Endothelial cell of umbilical vein (primary cell): ENCODE measurements around the gene DAZ4. TPM values are rescaled to one million over a fixed set of nuclear protein-coding genes. Genes with fewer than 3 reads are reported as not detected.
"Not testable (repeated sequence)": the region's sequence is repeated elsewhere in the genome, so short reads cannot be mapped to it uniquely, and the experiment has no call there.

Experiments
- BruUV-seq: library from RNA; stranded (reverse); fragments of 400-500 nt; replicated peaks from 2 replicates; lab custom pipeline; 2021; lab: Mats Ljungman, UMichigan
- CTCF ChIA-PET: fragments of 300-600, 350-600 bp; sonication (Branson Sonifier 250); formaldehyde crosslinking; loops from one replicate; lab custom pipeline; 2021; ENCODE audit warnings: antibody characterized with exemption, inconsistent platforms; lab: Charles Lee
- POLR2A ChIA-PET: fragments of 300-600, 350-600 bp; sonication (Branson Sonifier 250); formaldehyde crosslinking; loops from one replicate; lab custom pipeline; 2021; ENCODE audit warnings: antibody characterized with exemption, inconsistent platforms; lab: Charles Lee
- DNase-seq: peaks from one replicate; pipeline ENCODE4 v3.0.0-alpha.2; 2011; ENCODE audit warnings: low read depth, low spot score
- FAIRE-seq: peaks from 2 replicates; lab custom pipeline; 2011; peaks lifted over from hg19 to GRCh38; lab: Jason Lieb, UNC
- H2AFZ ChIP-seq: 2 replicates; pipeline ENCODE4 v1.6.0; 2012; ENCODE audit warnings: low read depth, low read length, control low read depth, inconsistent platforms
- H3K27ac ChIP-seq: 2 replicates; pipeline ENCODE4 v1.5.1; 2011; ENCODE audit warnings: low read depth, mild to moderate bottlenecking, control low read depth, low read length, moderate library complexity; ENCODE audit not compliant: insufficient read depth
- H3K27me3 ChIP-seq, 2 experiments: 2 replicates each; pipeline versions ENCODE4 v1.6.0 to v1.6.1; 2011; ENCODE audit warnings: low read length in 2 of 2, mixed read lengths in 1 of 2; ENCODE audit not compliant: control insufficient read depth in 2 of 2, insufficient read depth in 2 of 2
- H3K36me3 ChIP-seq, 2 experiments: 2 replicates in 1 of 2; 3 replicates in 1 of 2; pipeline ENCODE4 v1.5.1; 2011; ENCODE audit warnings: low read length in 2 of 2, mild to moderate bottlenecking in 1 of 2, moderate library complexity in 1 of 2; ENCODE audit not compliant: control insufficient read depth in 2 of 2, insufficient read depth in 2 of 2; ENCODE audit errors: extremely low read depth in 1 of 2
- H3K4me1 ChIP-seq: 3 replicates; pipeline ENCODE4 v1.5.1; 2011; ENCODE audit warnings: mild to moderate bottlenecking, low read length; ENCODE audit not compliant: control insufficient read depth, insufficient read depth; ENCODE audit errors: extremely low read depth
- H3K4me2 ChIP-seq: 2 replicates; pipeline ENCODE4 v1.6.1; 2011; ENCODE audit warnings: low read length, control low read depth, mixed read lengths; ENCODE audit not compliant: insufficient read depth
- H3K4me3 ChIP-seq, 3 experiments: fragments of 200-600 bp in 1 of 3; sonication (generic), shearing (Covaris generic) in 1 of 3; replicated peaks in 1 of 3; 2 replicates each; pipeline ENCODE4 v1.5.1; 2011 to 2016; ENCODE audit warnings: control low read depth in 3 of 3, low read length in 3 of 3, mild to moderate bottlenecking in 2 of 3, inconsistent platforms in 1 of 3, low read depth in 1 of 3, moderate library complexity in 1 of 3; ENCODE audit not compliant: insufficient read depth in 1 of 3
- H3K79me2 ChIP-seq: 2 replicates; pipeline ENCODE4 v1.6.0; 2012; ENCODE audit warnings: low read length, inconsistent platforms; ENCODE audit not compliant: control insufficient read depth, insufficient read depth
- H3K9ac ChIP-seq: replicated peaks from 2 replicates; pipeline ENCODE3; 2011; ENCODE audit warnings: low read length, control low read depth; ENCODE audit not compliant: insufficient read depth; ENCODE audit errors: extremely low read depth
- H3K9me1 ChIP-seq: replicated peaks from 3 replicates; pipeline ENCODE4 v1.6.0; 2011; ENCODE audit warnings: mild to moderate bottlenecking, low read length; ENCODE audit not compliant: control insufficient read depth, insufficient read depth; ENCODE audit errors: extremely low read depth
- H3K9me3 ChIP-seq: replicated peaks from 2 replicates; pipeline ENCODE4 v1.5.1; 2012; ENCODE audit warnings: low read length, inconsistent platforms; ENCODE audit not compliant: control insufficient read depth, insufficient read depth
- H4K20me1 ChIP-seq: replicated peaks from 2 replicates; pipeline ENCODE3; 2011; ENCODE audit warnings: mild to moderate bottlenecking, low read length; ENCODE audit not compliant: control insufficient read depth, insufficient read depth; ENCODE audit errors: extremely low read depth
- dilution Hi-C: fragments of 300-500 bp; cut with MboI; formaldehyde crosslinking; loops from one replicate; pipeline ENCODE4 v1.15.0; 2019; ENCODE audit warnings: low sequenced_read_pairs; ENCODE audit not compliant: extremely low pct_ligation_motif_present
- intact Hi-C: fragments of 100-400 bp; cut with micrococcal nuclease; formaldehyde crosslinking; loops from one replicate; pipeline ENCODE4 v1.10.0; 2022
- polyA plus RNA-seq, 4 experiments: library from polyadenylated mRNA; depleted of rRNA in 3 of 4; stranded (reverse) in 3 of 4; unstranded in 1 of 4; fragments of >200 nt; gene quantifications; 2 replicates each; pipeline versions ENCODE4 v1.2.1 to v1.2.3, GENCODE V29; 2011 to 2012; ENCODE audit warnings: missing spikeins in 1 of 4
- total RNA-seq: library from RNA; stranded (reverse); gene quantifications from 2 replicates; pipeline ENCODE4 v1.2.3, GENCODE V29; 2021

The DAZ4 gene
- total and polyA plus RNA-seq, 2 donors (not counting 3 experiments of a cell fraction or from before 2014, with no cell fraction given), result not detected

- H3K4me3 ChIP-seq, H3K4me2 ChIP-seq, H3K79me2 ChIP-seq, CTCF ChIA-PET, intact Hi-C loops, H3K27ac ChIP-seq, dilution Hi-C loops, H3K9me1 ChIP-seq, POLR2A ChIA-PET, H3K4me1 ChIP-seq, H3K9ac ChIP-seq, H3K36me3 ChIP-seq, H2AFZ ChIP-seq, H4K20me1 ChIP-seq, BruUV-seq, DNase-seq, H3K27me3 ChIP-seq, FAIRE-seq, H3K9me3 ChIP-seq: not testable (repeated sequence)
These were observed 9.4 kb upstream of the DAZ4 start for GRCh38 chrY:24824184-24824879.

DNA sequence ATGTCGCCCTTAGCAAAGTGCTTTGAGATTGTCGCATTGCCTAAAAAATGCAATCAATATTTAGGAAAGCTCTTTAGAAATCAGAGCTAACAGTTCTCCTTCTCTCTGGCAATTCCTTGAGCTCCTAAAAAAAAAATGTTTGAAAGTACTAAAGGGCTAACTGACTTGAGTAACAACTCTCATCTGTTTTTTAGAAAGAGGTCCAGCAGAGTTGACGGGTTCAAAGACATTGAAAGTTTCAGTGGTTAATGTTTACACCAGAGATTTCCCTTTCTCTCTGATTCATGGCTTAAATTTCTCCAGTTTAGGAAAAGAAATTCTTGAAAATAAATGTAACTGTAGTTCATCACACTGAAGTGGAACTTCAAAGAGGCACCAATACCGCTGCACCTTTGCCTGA is 8.7 kb upstream of the DAZ4 start:
- BruUV-seq, H3K9me1 ChIP-seq, CTCF ChIA-PET, H3K27ac ChIP-seq, dilution Hi-C loops, POLR2A ChIA-PET, intact Hi-C loops, DNase-seq, H2AFZ ChIP-seq, H3K36me3 ChIP-seq, H3K4me2 ChIP-seq, H3K4me3 ChIP-seq, H3K79me2 ChIP-seq, H3K9me3 ChIP-seq, H4K20me1 ChIP-seq, H3K9ac ChIP-seq, H3K4me1 ChIP-seq, H3K27me3 ChIP-seq, FAIRE-seq: not testable (repeated sequence)

Other genes starting within 250 kb of the DAZ4 start
- gene BPY2B, start 215.9 kb upstream of the DAZ4 start, total RNA-seq, result not detected in 2 replicates
- gene BPY2B, start 215.9 kb upstream of the DAZ4 start, polyA plus RNA-seq, result not detected in 2 replicates
- gene DAZ3, start 20.5 kb upstream of the DAZ4 start, total RNA-seq, result not detected in 2 replicates
- gene DAZ3, start 20.5 kb upstream of the DAZ4 start, polyA plus RNA-seq, result not detected in 2 replicates
- gene BPY2C, start 218.2 kb downstream of the DAZ4 start, total RNA-seq, result not detected in 2 replicates
- gene BPY2C, start 218.2 kb downstream of the DAZ4 start, polyA plus RNA-seq, result not detected in 2 replicates